NCI-H748 treated with DMSO at 0.1 percent for 48 hours (cell line): ENCODE data around the gene HOXC4.
"Not testable (repeated sequence)": the region's sequence is repeated elsewhere in the genome, so short reads cannot be mapped to it uniquely, and the experiment has no call there.

Source experiments
- DNase-seq: peaks from one replicate; lab custom pipeline; 2025; lab: John Stamatoyannopoulos, UW

Gene HOXC4

GRCh38 chr12:54041097-54041690 lies 12.4 kb upstream of the HOXC4 start:
- DNase-seq, result no peak

GRCh38 chr12:54042033-54042432 lies 11.6 kb upstream of the HOXC4 start:
- DNase-seq, result not testable (repeated sequence)

GRCh38 chr12:54042970-54043853 lies 10.4 kb upstream of the HOXC4 start:
- no peak for DNase-seq

- DNase-seq, result no peak
Observed at GRCh38 chr12:54044425-54045103, 9.1 kb upstream of the HOXC4 start.

- no peak for DNase-seq
Observed at GRCh38 chr12:54045401-54045800, 8.2 kb upstream of the HOXC4 start.

- no peak for DNase-seq
Observed at GRCh38 chr12:54045868-54046521, 7.6 kb upstream of the HOXC4 start.

GRCh38 chr12:54046809-54047159 lies 6.9 kb upstream of the HOXC4 start:
- no peak for DNase-seq

GRCh38 chr12:54047160-54047963 lies 6.3 kb upstream of the HOXC4 start:
- DNase-seq, result no peak

GRCh38 chr12:54047964-54048303 lies 5.7 kb upstream of the HOXC4 start:
- DNase-seq, result no peak

GRCh38 chr12:54048406-54049093 lies 5.1 kb upstream of the HOXC4 start:
- no peak for DNase-seq

- no peak for DNase-seq
Observed at GRCh38 chr12:54049108-54049507, 4.5 kb upstream of the HOXC4 start.

GRCh38 chr12:54050482-54050810 lies 3.2 kb upstream of the HOXC4 start:
- no peak for DNase-seq

- DNase-seq, result no peak
Observed at GRCh38 chr12:54051026-54051842, 2.4 kb upstream of the HOXC4 start.

- no peak for DNase-seq
Observed at GRCh38 chr12:54051874-54052437, 1.7 kb upstream of the HOXC4 start.

GRCh38 chr12:54052438-54053002 lies 1.1 kb upstream of the HOXC4 start:
- no peak for DNase-seq

GRCh38 chr12:54053003-54053750 lies 458 bp upstream of the HOXC4 start:
- no peak for DNase-seq

GRCh38 chr12:54054742-54055194 lies 1.1 kb downstream of the HOXC4 start:
- DNase-seq, result no peak

- no peak for DNase-seq
Observed at GRCh38 chr12:54055552-54055951, 1.9 kb downstream of the HOXC4 start.

- DNase-seq, result no peak
Observed at GRCh38 chr12:54056110-54056509, 2.5 kb downstream of the HOXC4 start.
